Activated CD8-positive, alpha-beta memory T cell treated with anti-CD3 and anti-CD28 coated beads for 36 hours (primary cell): ENCODE measurements around the gene NPPB. TPM values are rescaled to one million over a fixed set of nuclear protein-coding genes. Genes with fewer than 3 reads are reported as not detected.

ENCODE experiments used
- CTCF ChIA-PET: fragments of 350-600 bp; sonication (Branson Sonifier 250); formaldehyde crosslinking; loops from one replicate; lab custom pipeline; 2021; ENCODE audit warnings: antibody characterized with exemption; lab: Charles Lee
- POLR2A ChIA-PET: fragments of 350-600 bp; sonication (Branson Sonifier 250); formaldehyde crosslinking; loops from one replicate; lab custom pipeline; 2021; ENCODE audit warnings: antibody characterized with exemption; lab: Charles Lee
- total RNA-seq, 2 experiments: library from RNA; stranded (reverse); gene quantifications; one replicate each; pipeline ENCODE4 v1.2.3, GENCODE V29; 2021

Gene NPPB
- total RNA-seq, 2 experiments from 2014 or later: not detected

DNA sequence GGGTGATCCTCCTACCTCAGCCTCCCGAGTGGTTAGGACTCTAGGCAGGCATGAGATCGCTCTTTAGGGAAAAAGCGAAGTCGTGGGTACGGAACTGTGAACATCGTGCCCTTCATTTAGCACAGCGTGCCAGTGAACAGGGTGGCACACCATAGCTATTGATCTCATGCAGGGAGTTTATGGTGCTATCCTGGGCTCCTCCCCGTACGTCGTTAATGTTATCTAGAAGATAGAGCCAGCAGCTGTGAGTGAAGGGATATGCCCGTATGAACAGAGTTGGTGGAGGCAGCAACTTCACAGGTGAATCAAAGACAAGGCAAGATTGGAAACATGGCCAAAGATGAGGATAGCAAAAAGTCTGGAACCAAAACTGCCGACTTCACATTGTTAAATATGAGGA is 41.6 kb downstream of the NPPB start:
- CTCF ChIA-PET: no interaction called here
- POLR2A ChIA-PET: no interaction called here

DNA sequence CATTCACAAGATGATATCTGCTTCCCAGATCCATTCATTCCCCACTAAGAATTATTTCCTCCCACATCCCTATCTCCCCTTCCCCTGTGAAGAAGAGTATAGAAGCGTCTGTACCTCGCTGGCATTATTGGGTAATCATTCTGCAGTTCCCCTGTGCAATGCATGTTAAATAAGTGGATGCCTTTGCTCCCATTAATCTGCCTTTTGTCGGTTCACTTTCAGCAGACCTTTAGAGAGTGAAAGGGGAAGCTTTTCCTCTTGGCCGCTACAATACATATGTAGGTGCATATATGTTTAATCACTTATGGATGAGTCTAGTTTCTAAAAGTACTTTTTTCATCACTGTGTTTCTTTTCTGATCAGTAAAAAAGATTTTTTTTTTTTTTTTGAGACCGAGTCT is 45.7 kb downstream of the NPPB start:
- ChIA-PET POLR2A (interaction anchor here (0.7 kb wide), 1 partner anchor 718 kb away, joined by 5 read pairs; no protein-coding TSS in a partner anchor), CTCF (interaction anchor here (0.7 to 1.4 kb wide), 2 partner anchors 23 to 87 kb away, joined by 3 to 5 read pairs; no protein-coding TSS in a partner anchor)

Other genes with a start within 250 kb of the NPPB start
- gene FBXO2, start 204.5 kb downstream of the NPPB start, total RNA-seq: 1 to 10 TPM; 1.3 to 1.8 TPM
- 10 to 100 TPM; 15.5 to 15.7 TPM for gene FBXO44, start 204.1 kb downstream of the NPPB start, total RNA-seq
- gene FBXO6, start 194.7 kb downstream of the NPPB start, total RNA-seq: 1 to 10 TPM; 7.1 to 7.7 TPM
- gene MAD2L2, start 177.8 kb downstream of the NPPB start, total RNA-seq: 10 to 100 TPM; 70.2 to 73.5 TPM
- under 1 TPM; 0.06 to 0.08 TPM for gene DRAXIN, start 167.2 kb downstream of the NPPB start, total RNA-seq
- gene AGTRAP, start 122.8 kb downstream of the NPPB start, total RNA-seq: 10 to 100 TPM in 1 of 2 experiments, 1 to 10 TPM in 1; 9.7 to 11.0 TPM
- gene C1orf167, start 96.8 kb downstream of the NPPB start, total RNA-seq: not detected
- gene MTHFR, start 53.0 kb downstream of the NPPB start, total RNA-seq: 10 to 100 TPM in 1 of 2 experiments, 1 to 10 TPM in 1; 9.9 to 12.4 TPM
- 10 to 100 TPM in 1 of 2 experiments, 1 to 10 TPM in 1; 9.7 to 10.5 TPM for gene CLCN6, start 52.8 kb downstream of the NPPB start, total RNA-seq
- gene NPPA, start 11.2 kb downstream of the NPPB start, total RNA-seq: not detected
- gene KIAA2013, start 67.5 kb upstream of the NPPB start, total RNA-seq: 10 to 100 TPM; 31.3 to 32.2 TPM
- gene PLOD1, start 75.8 kb upstream of the NPPB start, total RNA-seq: 10 to 100 TPM; 28.5 to 29.6 TPM
- gene MFN2, start 121.5 kb upstream of the NPPB start, total RNA-seq: 10 to 100 TPM; 85.9 to 92.6 TPM
- 10 to 100 TPM; 29.8 to 30.0 TPM for gene MIIP, start 160.6 kb upstream of the NPPB start, total RNA-seq
- gene TNFRSF8, start 204.4 kb upstream of the NPPB start, total RNA-seq: 1 to 10 TPM; 1.3 to 1.4 TPM